ENCODE results near the gene REPIN1. TPM values are rescaled to one million over a fixed set of nuclear protein-coding genes. Genes with fewer than 3 reads are reported as not detected.

REPIN1 gene
- total RNA-seq, 1 experiment from 2014 or later, result 106 TPM

DNA sequence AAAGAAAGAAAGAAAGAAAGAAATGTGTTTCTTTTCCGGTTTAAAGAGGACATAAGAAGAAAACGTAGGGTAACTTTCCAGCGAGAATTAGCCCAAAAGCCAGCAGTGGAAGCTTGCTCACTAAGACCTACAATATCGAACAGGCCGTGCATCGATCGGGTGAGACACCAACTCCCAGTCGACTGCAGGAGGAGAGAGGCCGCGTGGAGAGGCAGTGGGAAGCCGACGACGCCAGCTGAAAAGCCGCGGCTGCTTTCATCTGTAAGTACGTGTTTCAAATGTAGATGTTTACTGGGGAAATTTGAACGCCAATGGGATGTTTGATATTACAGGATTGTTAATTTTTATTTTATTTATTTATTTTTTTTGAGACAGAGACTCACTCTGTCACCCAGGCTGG, 53.2 kb downstream of the REPIN1 start:
- ChIA-PET RAD21 (ENCODE audit: low non-redundant PET in 1 of 2, low total read pairs in 2 of 2, uncharacterized antibody in 2 of 2, unreplicated experiment in 2 of 2) (no interaction called here), POLR2A (no interaction called here), CTCF (interaction anchor here (0.6 to 1.2 kb wide), 3 partner anchors 67 to 136 kb away, joined by 3 to 6 read pairs (median 5); no protein-coding TSS in a partner anchor)
- intact Hi-C loops (cut with micrococcal nuclease), result loop anchor here (1.0 kb wide), 2 partner anchors 66 to 136 kb away; no protein-coding TSS in a partner anchor
- H3K27me3 ChIP-seq (ENCODE audit: insufficient read depth, low read length), result no peaks in the 10 kb centered on the region
- no peaks in the 10 kb centered on the region for H3K36me3 ChIP-seq (ENCODE audit: control insufficient read depth in 1 of 2, insufficient read depth in 2 of 2, low read length in 2 of 2)
- H3K9me2 ChIP-seq (ENCODE audit: insufficient read depth), result no peaks in the 10 kb centered on the region
- no peaks in the 10 kb centered on the region for H4K20me1 ChIP-seq (ENCODE audit: insufficient read depth)
- TF ChIP-seq, protein P1, sequence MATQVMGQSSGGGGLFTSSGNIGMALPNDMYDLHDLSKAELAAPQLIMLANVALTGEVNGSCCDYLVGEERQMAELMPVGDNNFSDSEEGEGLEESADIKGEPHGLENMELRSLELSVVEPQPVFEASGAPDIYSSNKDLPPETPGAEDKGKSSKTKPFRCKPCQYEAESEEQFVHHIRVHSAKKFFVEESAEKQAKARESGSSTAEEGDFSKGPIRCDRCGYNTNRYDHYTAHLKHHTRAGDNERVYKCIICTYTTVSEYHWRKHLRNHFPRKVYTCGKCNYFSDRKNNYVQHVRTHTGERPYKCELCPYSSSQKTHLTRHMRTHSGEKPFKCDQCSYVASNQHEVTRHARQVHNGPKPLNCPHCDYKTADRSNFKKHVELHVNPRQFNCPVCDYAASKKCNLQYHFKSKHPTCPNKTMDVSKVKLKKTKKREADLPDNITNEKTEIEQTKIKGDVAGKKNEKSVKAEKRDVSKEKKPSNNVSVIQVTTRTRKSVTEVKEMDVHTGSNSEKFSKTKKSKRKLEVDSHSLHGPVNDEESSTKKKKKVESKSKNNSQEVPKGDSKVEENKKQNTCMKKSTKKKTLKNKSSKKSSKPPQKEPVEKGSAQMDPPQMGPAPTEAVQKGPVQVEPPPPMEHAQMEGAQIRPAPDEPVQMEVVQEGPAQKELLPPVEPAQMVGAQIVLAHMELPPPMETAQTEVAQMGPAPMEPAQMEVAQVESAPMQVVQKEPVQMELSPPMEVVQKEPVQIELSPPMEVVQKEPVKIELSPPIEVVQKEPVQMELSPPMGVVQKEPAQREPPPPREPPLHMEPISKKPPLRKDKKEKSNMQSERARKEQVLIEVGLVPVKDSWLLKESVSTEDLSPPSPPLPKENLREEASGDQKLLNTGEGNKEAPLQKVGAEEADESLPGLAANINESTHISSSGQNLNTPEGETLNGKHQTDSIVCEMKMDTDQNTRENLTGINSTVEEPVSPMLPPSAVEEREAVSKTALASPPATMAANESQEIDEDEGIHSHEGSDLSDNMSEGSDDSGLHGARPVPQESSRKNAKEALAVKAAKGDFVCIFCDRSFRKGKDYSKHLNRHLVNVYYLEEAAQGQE (IDR thresholded peaks at IDR 0.05; ENCODE audit: low read depth), result no peak
- TF ChIP-seq ZFX (IDR thresholded peaks at IDR 0.05) (no peak), ZNF274 (IDR thresholded peaks at IDR 0.05; ENCODE audit: low read depth, low read length) (no peak), SP1 (IDR thresholded peaks at IDR 0.05; ENCODE audit: low read depth) (no peak), SRF (IDR thresholded peaks at IDR 0.05; ENCODE audit: low read depth) (no peak)
- TF ChIP-seq, protein P2, sequence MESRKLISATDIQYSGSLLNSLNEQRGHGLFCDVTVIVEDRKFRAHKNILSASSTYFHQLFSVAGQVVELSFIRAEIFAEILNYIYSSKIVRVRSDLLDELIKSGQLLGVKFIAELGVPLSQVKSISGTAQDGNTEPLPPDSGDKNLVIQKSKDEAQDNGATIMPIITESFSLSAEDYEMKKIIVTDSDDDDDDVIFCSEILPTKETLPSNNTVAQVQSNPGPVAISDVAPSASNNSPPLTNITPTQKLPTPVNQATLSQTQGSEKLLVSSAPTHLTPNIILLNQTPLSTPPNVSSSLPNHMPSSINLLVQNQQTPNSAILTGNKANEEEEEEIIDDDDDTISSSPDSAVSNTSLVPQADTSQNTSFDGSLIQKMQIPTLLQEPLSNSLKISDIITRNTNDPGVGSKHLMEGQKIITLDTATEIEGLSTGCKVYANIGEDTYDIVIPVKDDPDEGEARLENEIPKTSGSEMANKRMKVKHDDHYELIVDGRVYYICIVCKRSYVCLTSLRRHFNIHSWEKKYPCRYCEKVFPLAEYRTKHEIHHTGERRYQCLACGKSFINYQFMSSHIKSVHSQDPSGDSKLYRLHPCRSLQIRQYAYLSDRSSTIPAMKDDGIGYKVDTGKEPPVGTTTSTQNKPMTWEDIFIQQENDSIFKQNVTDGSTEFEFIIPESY (IDR thresholded peaks at IDR 0.05; ENCODE audit: extremely low read depth, insufficient replicate concordance, low read length), result no peak
- H3K9me3 ChIP-seq (ENCODE audit: control insufficient read depth in 1 of 2, insufficient read depth in 1 of 2, low read depth in 1 of 2, low read length in 2 of 2), result no peaks in the 10 kb centered on the region
- no peak overlapping the region; the same call in 1 of the 2 replicates for H3K4me2 ChIP-seq (ENCODE audit: low read length)
- H3K4me3 ChIP-seq (replicated peaks in 1 of 2; ENCODE audit: low read depth in 1 of 2, low read length in 2 of 2), result no peak overlapping the region
- H3K79me2 ChIP-seq (ENCODE audit: insufficient read depth, low read length), result no peaks in the 10 kb centered on the region
- BruUV-seq (replicated peaks), result no TSS peak
- H3K9ac ChIP-seq (ENCODE audit: low read length), result no peak overlapping the region
- DNase-seq (ENCODE audit: low read depth, low spot score) (no peak), ATAC-seq (no peak)
- H3K4me1 ChIP-seq (ENCODE audit: control insufficient read depth in 1 of 2, insufficient read depth in 2 of 2, low read length in 2 of 2), result peaks cover 5 to 10% of the 10 kb centered on the region in 2 experiments; a peak in 3 of 4 replicates
- no peak overlapping the region for H3K27ac ChIP-seq (ENCODE audit: low read depth, low read length)
- no peak overlapping the region for H2AFZ ChIP-seq (ENCODE audit: low read depth, low read length, poor library complexity, severe bottlenecking)

Other genes with a start within 250 kb of the REPIN1 start
- gene LRRC61, start 45.5 kb upstream of the REPIN1 start, total RNA-seq (2021; ENCODE audit: unreplicated experiment), result 12.0 TPM
- 2.0 TPM for gene ACTR3C, start 45.3 kb upstream of the REPIN1 start, total RNA-seq (2021; ENCODE audit: unreplicated experiment)
- 2.1 TPM for gene RARRES2, start 27.2 kb upstream of the REPIN1 start, total RNA-seq (2021; ENCODE audit: unreplicated experiment)
- gene ZNF775, start 10.5 kb downstream of the REPIN1 start, total RNA-seq (2021; ENCODE audit: unreplicated experiment), result 4.5 TPM
- gene GIMAP8, start 81.8 kb downstream of the REPIN1 start, total RNA-seq (2021; ENCODE audit: unreplicated experiment), result 0.15 TPM
- gene GIMAP7, start 146.1 kb downstream of the REPIN1 start, total RNA-seq (2021; ENCODE audit: unreplicated experiment), result 0.25 TPM
- 0.49 TPM for gene GIMAP4, start 198.6 kb downstream of the REPIN1 start, total RNA-seq (2021; ENCODE audit: unreplicated experiment)